Measurements from ENCODE around the gene EXOC6B.

GRCh38 chr2:72781480-72781879 lies 44.4 kb downstream of the EXOC6B start:
- TF ChIP-seq YY1 (tag by site-specific recombination; IDR thresholded peaks at IDR 0.05) = no peak
- TF ChIP-seq CTCF (tag by site-specific recombination; IDR thresholded peaks at IDR 0.05) = no peak
- no peak for TF ChIP-seq ZNF140 (tag by site-specific recombination; IDR thresholded peaks at IDR 0.05)
- no peak for TF ChIP-seq ZNF76 (tag by site-specific recombination; IDR thresholded peaks at IDR 0.05; ENCODE audit: borderline replicate concordance, low read depth)
- no peak for TF ChIP-seq ZNF777 (tag by site-specific recombination; IDR thresholded peaks at IDR 0.05; ENCODE audit: borderline replicate concordance)
- no peak for TF ChIP-seq ZBTB7A (tag by site-specific recombination; IDR thresholded peaks at IDR 0.05; ENCODE audit: low read depth)
- TF ChIP-seq ZFP37 (tag by site-specific recombination; IDR thresholded peaks at IDR 0.05) = no peak
- TF ChIP-seq SETDB1 (IDR thresholded peaks at IDR 0.05; ENCODE audit: insufficient read length, low read length) = peak; percentile 30
- TF ChIP-seq REPIN1 (tag by site-specific recombination; IDR thresholded peaks at IDR 0.05; ENCODE audit: low read depth) = no peak
- TF ChIP-seq REST (tag by site-specific recombination; IDR thresholded peaks at IDR 0.05) = no peak
- no peak for TF ChIP-seq RBAK (tag by site-specific recombination; IDR thresholded peaks at IDR 0.05)
